Liver (tissue), 9 donors: ENCODE results near the gene GPATCH8. TPM values are rescaled to one million over a fixed set of nuclear protein-coding genes. Genes with fewer than 3 reads are reported as not detected.

Experiments
- DNase-seq: peaks from one replicate; pipeline ENCODE4 v3.0.0-alpha.2; 2017; ENCODE audit warnings: low spot score
- H3K27ac ChIP-seq, 2 donors: one replicate each; pipeline ENCODE4 v1.7.0; 2013; ENCODE audit warnings: inconsistent platforms in 2 of 2, low read length in 2 of 2, control low read depth in 1 of 2, low read depth in 1 of 2, mild to moderate bottlenecking in 1 of 2
- H3K27me3 ChIP-seq, 4 donors: one replicate each; pipeline versions ENCODE4 v1.6.1 to v1.7.0; 2013; ENCODE audit warnings: low read length in 3 of 4, inconsistent platforms in 1 of 4, mild to moderate bottlenecking in 1 of 4, moderate library complexity in 1 of 4; ENCODE audit not compliant: control insufficient read depth in 4 of 4, insufficient read depth in 4 of 4
- H3K36me3 ChIP-seq, 4 donors: one replicate each; pipeline versions ENCODE4 v1.6.1 to v1.7.0; 2013; ENCODE audit warnings: low read length in 3 of 4, mild to moderate bottlenecking in 3 of 4, low read depth in 1 of 4, moderate library complexity in 1 of 4; ENCODE audit not compliant: control insufficient read depth in 4 of 4, insufficient read depth in 3 of 4
- H3K4me1 ChIP-seq, 4 donors: one replicate each; pipeline versions ENCODE4 v1.6.1 to v1.7.0; 2013; ENCODE audit warnings: low read length in 3 of 4, mild to moderate bottlenecking in 3 of 4, moderate library complexity in 1 of 4; ENCODE audit not compliant: control insufficient read depth in 4 of 4, insufficient read depth in 4 of 4
- H3K4me3 ChIP-seq, 3 donors: one replicate each; pipeline versions ENCODE4 v1.6.1 to v1.7.0; 2013; ENCODE audit warnings: low read length in 3 of 3, control low read depth in 1 of 3, low read depth in 1 of 3, mild to moderate bottlenecking in 1 of 3
- H3K9ac ChIP-seq, 2 donors: one replicate each; pipeline ENCODE4 v1.7.0; 2013; ENCODE audit warnings: low read length in 2 of 2, mild to moderate bottlenecking in 2 of 2, moderate library complexity in 2 of 2, control low read depth in 1 of 2, low read depth in 1 of 2
- H3K9me3 ChIP-seq, 4 donors: one replicate each; pipeline versions ENCODE4 v1.6.1 to v1.7.0; 2013; ENCODE audit warnings: low read length in 3 of 4; ENCODE audit not compliant: control insufficient read depth in 4 of 4
- EGR1 ChIP-seq, 2 donors: IDR thresholded peaks; 2 replicates each; pipeline ENCODE4 v1.6.1; 2016 to 2018; ENCODE audit warnings: antibody characterized with exemption in 2 of 2, low read depth in 2 of 2
- FOXA1 ChIP-seq: IDR thresholded peaks from 2 replicates; pipeline ENCODE4 v1.6.1; 2016; ENCODE audit warnings: antibody characterized with exemption
- FOXA2 ChIP-seq: IDR thresholded peaks from 2 replicates; pipeline ENCODE4 v1.6.1; 2016; ENCODE audit warnings: antibody characterized with exemption
- GABPA ChIP-seq, 2 donors: IDR thresholded peaks in 1 of 2; conservative IDR thresholded peaks in 1 of 2; 2 replicates each; pipeline ENCODE4 v1.6.1; 2016; ENCODE audit warnings: antibody characterized with exemption in 2 of 2, mild to moderate bottlenecking in 1 of 2, moderate library complexity in 1 of 2
- HNF4A ChIP-seq, 2 donors: conservative IDR thresholded peaks; 2 replicates each; pipeline ENCODE4 v1.6.1; 2016; ENCODE audit warnings: antibody characterized with exemption in 2 of 2, mild to moderate bottlenecking in 2 of 2
- HNF4G ChIP-seq: IDR thresholded peaks from 2 replicates; pipeline ENCODE4 v1.6.1; 2016; ENCODE audit warnings: antibody characterized with exemption
- JUND ChIP-seq, 2 donors: IDR thresholded peaks; 2 replicates each; pipeline ENCODE4 v1.6.1; 2016; ENCODE audit warnings: antibody characterized with exemption in 2 of 2
- NR2F2 ChIP-seq: IDR thresholded peaks from 2 replicates; pipeline ENCODE4 v1.6.1; 2016; ENCODE audit warnings: antibody characterized with exemption
- RAD21 ChIP-seq, 2 donors: IDR thresholded peaks; 2 replicates each; pipeline ENCODE4 v1.6.1; 2016; ENCODE audit warnings: antibody characterized with exemption in 2 of 2, mild to moderate bottlenecking in 2 of 2
- REST ChIP-seq: IDR thresholded peaks from 2 replicates; pipeline ENCODE4 v1.6.1; 2016; ENCODE audit warnings: antibody characterized with exemption, mild to moderate bottlenecking
- RXRA ChIP-seq, 2 donors: IDR thresholded peaks; 2 replicates each; pipeline ENCODE4 v1.6.1; 2017 to 2018; ENCODE audit warnings: antibody characterized with exemption in 2 of 2, mild to moderate bottlenecking in 1 of 2
- SP1 ChIP-seq: IDR thresholded peaks from 2 replicates; pipeline ENCODE4 v1.6.1; 2018; ENCODE audit warnings: antibody characterized with exemption, mild to moderate bottlenecking
- TAF1 ChIP-seq: conservative IDR thresholded peaks from 2 replicates; pipeline ENCODE4 v1.6.1; 2016; ENCODE audit warnings: antibody characterized with exemption, mild to moderate bottlenecking
- YY1 ChIP-seq: IDR thresholded peaks from 2 replicates; pipeline ENCODE4 v1.6.1; 2016; ENCODE audit warnings: antibody characterized with exemption, mild to moderate bottlenecking
- WGBS: extraction: QIAGEN DNeasy Blood & Tissue Kit; methylation state at CpG from one replicate; pipeline ENCODE4 v1.1.7; 2013; 5-methylcytosine and 5-hydroxymethylcytosine counted together
- polyA plus RNA-seq, 2 donors: library from polyadenylated mRNA; stranded (reverse) in 1 of 2; unstranded in 1 of 2; fragments of 200-250 nt in 1 of 2; fragments of >200 nt in 1 of 2; fragmentation: Nextera tagmentation in 1 of 2; extraction: Ambion mirVana in 1 of 2; gene quantifications; one replicate each; pipeline versions ENCODE4 v1.2.1 to v1.2.3, GENCODE V29; 2013 to 2015
- total RNA-seq, 2 donors: library from RNA; depleted of rRNA; stranded (reverse); fragments of >200 nt; gene quantifications; one replicate each; pipeline ENCODE4 v1.2.3, GENCODE V29; 2014
- TF ChIP-seq, protein P1 (sequence below): IDR thresholded peaks from 2 replicates; pipeline ENCODE4 v1.6.1; 2016; ENCODE audit warnings: antibody characterized with exemption
- TF ChIP-seq, protein P2 (sequence below): IDR thresholded peaks from 2 replicates; pipeline ENCODE4 v1.6.1; 2016; ENCODE audit warnings: antibody characterized with exemption
- TF ChIP-seq, protein P3 (sequence below): IDR thresholded peaks from 2 replicates; pipeline ENCODE4 v1.6.1; 2016; ENCODE audit warnings: antibody characterized with exemption
- TF ChIP-seq, protein P4 (sequence below): fragments of 150-350 bp; IDR thresholded peaks from 2 replicates; pipeline ENCODE4 v1.5.1; 2017; ENCODE audit warnings: improper control_type of control experiment, low read depth, low read length; ENCODE audit not compliant: missing input control
- donor health status: healthy.
- donor health status: healthy.
- donor health status: healthy.
- donor health status: healthy.
- donor health status: healthy.

The GPATCH8 gene
- total and polyA plus RNA-seq, 4 donors: 4.2 to 21.8 (median 9.9) TPM

GRCh38 chr17:44548376-44549230, 45.4 kb upstream of the GPATCH8 start:
- H3K27ac ChIP-seq: no peak overlapping the region
- TF ChIP-seq, protein P1, sequence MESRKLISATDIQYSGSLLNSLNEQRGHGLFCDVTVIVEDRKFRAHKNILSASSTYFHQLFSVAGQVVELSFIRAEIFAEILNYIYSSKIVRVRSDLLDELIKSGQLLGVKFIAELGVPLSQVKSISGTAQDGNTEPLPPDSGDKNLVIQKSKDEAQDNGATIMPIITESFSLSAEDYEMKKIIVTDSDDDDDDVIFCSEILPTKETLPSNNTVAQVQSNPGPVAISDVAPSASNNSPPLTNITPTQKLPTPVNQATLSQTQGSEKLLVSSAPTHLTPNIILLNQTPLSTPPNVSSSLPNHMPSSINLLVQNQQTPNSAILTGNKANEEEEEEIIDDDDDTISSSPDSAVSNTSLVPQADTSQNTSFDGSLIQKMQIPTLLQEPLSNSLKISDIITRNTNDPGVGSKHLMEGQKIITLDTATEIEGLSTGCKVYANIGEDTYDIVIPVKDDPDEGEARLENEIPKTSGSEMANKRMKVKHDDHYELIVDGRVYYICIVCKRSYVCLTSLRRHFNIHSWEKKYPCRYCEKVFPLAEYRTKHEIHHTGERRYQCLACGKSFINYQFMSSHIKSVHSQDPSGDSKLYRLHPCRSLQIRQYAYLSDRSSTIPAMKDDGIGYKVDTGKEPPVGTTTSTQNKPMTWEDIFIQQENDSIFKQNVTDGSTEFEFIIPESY: no peak
- TF ChIP-seq RXRA (IDR thresholded peaks at IDR 0.05) (no peak), FOXA1 (no peak), YY1 (no peak), REST (no peak), NR2F2 (no peak), HNF4G (no peak), JUND (IDR thresholded peaks at IDR 0.05) (no peak), EGR1 (IDR thresholded peaks at IDR 0.05; ENCODE audit: low read depth in 2 of 2) (no peak), TAF1 (no peak), FOXA2 (no peak), HNF4A (conservative IDR thresholded peaks at IDR 0.05) (no peak), RAD21 (IDR thresholded peaks at IDR 0.05) (no peak), SP1 (no peak), GABPA (IDR thresholded peaks at IDR 0.05 in 1 of 2, conservative IDR thresholded peaks at IDR 0.05 in 1 of 2) (no peak)
- TF ChIP-seq, protein P2, sequence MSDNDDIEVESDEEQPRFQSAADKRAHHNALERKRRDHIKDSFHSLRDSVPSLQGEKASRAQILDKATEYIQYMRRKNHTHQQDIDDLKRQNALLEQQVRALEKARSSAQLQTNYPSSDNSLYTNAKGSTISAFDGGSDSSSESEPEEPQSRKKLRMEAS: no peak
- TF ChIP-seq, protein P3, sequence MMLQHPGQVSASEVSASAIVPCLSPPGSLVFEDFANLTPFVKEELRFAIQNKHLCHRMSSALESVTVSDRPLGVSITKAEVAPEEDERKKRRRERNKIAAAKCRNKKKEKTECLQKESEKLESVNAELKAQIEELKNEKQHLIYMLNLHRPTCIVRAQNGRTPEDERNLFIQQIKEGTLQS: no peak
- TF ChIP-seq, protein P4, sequence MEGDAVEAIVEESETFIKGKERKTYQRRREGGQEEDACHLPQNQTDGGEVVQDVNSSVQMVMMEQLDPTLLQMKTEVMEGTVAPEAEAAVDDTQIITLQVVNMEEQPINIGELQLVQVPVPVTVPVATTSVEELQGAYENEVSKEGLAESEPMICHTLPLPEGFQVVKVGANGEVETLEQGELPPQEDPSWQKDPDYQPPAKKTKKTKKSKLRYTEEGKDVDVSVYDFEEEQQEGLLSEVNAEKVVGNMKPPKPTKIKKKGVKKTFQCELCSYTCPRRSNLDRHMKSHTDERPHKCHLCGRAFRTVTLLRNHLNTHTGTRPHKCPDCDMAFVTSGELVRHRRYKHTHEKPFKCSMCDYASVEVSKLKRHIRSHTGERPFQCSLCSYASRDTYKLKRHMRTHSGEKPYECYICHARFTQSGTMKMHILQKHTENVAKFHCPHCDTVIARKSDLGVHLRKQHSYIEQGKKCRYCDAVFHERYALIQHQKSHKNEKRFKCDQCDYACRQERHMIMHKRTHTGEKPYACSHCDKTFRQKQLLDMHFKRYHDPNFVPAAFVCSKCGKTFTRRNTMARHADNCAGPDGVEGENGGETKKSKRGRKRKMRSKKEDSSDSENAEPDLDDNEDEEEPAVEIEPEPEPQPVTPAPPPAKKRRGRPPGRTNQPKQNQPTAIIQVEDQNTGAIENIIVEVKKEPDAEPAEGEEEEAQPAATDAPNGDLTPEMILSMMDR: no peak
- no peaks in the 10 kb centered on the region for H3K36me3 ChIP-seq
- 77% methylated on average over 3 of the region's 3 CpGs for WGBS
- DNase-seq: no peak
- no peak overlapping the region for H3K9ac ChIP-seq
- H3K4me1 ChIP-seq: no peaks in the 10 kb centered on the region
- peaks cover 0 to 9% (median under 1%) of the 10 kb centered on the region in 4 donors for H3K27me3 ChIP-seq
- H3K9me3 ChIP-seq: peaks cover 0 to 3% (median under 1%) of the 10 kb centered on the region in 4 donors
- no peak overlapping the region for H3K4me3 ChIP-seq
